CD4-positive, alpha-beta T cell treated with Interleukin-17A for 4 hours (primary cell): Measurements from ENCODE around the gene FGF8.

Experiments used
- DNase-seq: peaks from one replicate; pipeline ENCODE4 v3.0.0-alpha.2; 2020; ENCODE audit warnings: mixed read lengths

The FGF8 gene

DNA sequence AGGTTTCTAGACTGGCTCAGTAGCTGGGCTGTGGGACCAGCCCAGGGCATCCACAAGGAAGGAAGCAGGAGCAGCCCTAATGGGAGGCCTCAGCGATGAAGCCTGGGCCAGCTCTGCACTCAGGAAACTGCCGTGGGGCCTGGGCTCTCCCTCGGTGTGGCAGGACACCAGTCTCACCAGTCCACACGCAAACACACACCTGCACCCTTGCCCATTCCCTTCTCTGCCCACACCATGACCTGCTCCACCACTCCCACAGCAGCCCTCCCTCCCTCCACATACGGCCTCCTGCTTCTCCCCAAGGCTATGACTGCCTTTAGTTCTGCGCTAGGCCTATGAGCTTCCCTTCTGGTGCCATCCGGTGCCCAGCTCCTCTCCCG, 7.1 kb downstream of the FGF8 start:
- no peak for DNase-seq

DNA sequence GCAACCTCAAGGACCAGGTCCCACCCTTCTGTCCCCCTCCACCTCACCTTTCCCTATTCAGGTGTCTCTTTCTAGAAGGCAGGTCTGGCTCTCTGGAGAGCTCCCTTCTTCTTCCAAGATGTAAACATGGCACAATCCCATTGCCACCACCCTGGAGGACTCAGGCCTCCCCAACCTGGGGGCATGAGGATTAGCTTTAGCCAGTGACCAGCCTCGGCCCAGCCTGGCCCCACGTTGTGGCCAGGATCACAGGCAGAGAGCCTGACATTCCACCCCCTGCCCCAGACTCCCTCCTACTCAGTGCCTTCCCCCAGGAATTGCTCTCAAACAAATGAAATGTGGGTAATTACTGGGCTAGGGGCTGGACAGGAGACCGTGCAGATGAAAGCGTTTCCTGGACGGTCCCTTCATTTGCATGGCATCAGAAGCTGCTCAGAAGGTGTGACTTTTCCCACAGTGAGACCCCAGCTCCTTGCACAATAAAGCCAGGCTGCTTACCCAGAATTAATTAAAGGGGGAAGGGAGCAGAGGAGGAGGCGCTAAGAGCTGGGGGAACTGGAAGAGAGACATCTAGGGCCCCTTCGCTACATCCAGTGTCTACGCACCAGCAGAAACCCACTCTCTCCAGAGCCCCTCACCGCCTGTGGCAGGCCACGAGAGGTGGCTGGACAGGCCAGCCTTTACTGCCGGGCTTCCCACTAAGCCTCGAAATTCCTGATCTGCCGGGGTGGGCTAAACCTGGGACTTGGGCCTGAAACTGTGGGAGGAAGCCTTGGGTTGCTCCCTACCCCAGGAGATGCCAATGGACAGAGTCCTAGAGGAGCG, 7.7 kb downstream of the FGF8 start:
- no peak for DNase-seq

- no peak for DNase-seq
Measured at GRCh38 chr10:101767600-101767945, 8.3 kb downstream of the FGF8 start.

GRCh38 chr10:101766753-101767599, 8.9 kb downstream of the FGF8 start:
- DNase-seq: no peak

DNA sequence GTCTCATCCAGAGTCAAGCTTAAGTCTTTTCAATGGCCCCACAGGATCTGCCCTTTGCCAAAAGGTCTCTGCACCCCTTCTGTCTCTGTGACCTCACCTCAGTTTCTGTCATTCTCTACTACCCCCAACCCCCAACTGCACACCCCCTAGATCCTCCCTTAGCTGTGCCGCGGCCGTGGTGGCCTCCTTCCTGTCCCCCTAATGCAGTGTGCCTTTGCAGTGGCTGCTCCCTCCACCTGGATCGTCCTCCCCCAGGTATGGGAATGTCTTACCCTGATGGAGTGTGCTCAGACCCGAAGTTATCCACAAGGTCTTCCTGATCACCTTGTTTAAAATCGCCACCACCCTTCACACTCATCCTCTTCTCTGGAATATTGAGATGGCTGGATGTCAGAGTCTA, 9.6 kb downstream of the FGF8 start:
- DNase-seq: no peak

- DNase-seq: no peak
Measured at GRCh38 chr10:101763141-101763846, 12.6 kb downstream of the FGF8 start.

DNA sequence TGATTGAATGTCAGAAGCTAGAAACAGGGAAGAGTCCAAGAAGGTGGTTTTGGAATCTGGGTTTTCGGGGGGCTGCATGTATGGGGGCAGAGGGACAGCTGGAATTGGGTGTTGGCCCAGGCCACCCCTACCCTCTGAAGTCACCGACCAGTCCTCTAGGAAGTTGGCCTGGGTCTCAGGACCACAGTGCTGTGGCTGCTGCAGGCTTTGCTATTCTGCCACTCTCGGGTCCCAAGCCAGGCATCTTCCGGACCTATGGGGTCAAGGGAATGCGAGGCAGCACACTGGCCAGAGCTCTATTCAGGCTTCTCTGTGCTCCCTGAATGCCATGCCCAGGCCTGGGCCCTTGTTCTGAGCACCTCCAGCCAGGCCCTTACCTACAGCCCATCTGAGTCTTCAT, 13.2 kb downstream of the FGF8 start:
- DNase-seq: no peak

DNA sequence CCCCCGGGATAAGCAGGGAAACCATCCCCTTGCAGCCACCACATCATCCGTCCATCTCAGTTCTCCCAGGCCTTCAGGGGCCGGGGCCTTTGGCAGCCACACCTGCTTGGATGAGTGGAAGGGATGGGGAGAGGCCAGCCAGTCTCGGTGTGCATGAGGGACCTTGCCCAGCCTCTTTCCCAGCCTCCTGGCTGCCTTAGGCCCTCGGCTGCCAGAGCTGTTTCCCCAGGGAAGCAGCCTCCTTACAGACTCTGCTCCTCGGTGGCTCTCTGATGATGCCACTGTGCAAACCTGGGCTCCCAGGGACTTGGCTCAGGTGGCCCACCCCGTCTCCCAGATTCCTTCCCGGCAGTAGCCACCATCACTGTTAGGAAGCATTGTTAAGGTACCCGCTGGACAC, 14.7 kb downstream of the FGF8 start:
- no peak for DNase-seq

DNA sequence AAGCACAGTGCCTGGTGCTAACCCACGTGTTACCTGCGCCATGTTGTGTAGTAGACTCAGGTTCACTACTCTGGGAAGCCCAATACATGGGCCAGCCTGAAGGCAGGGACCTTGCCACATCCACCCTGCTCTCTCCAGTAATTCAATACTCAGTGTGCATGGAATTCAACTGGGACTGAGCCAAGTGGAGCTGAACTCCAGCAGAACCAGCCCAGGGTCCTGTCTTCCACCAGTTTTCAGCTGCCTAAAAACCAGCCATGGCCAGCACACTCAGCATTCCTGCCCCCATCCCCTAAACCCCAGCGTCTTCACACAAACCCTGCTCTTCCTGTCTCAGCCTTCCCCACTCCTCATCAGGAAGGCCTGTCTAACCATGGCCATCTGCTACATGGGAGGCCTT, 15.4 kb downstream of the FGF8 start:
- no peak for DNase-seq

GRCh38 chr10:101759309-101760247, 16.3 kb downstream of the FGF8 start:
- no peak for DNase-seq

GRCh38 chr10:101758858-101759257, 17.1 kb downstream of the FGF8 start:
- DNase-seq: no peak

DNA sequence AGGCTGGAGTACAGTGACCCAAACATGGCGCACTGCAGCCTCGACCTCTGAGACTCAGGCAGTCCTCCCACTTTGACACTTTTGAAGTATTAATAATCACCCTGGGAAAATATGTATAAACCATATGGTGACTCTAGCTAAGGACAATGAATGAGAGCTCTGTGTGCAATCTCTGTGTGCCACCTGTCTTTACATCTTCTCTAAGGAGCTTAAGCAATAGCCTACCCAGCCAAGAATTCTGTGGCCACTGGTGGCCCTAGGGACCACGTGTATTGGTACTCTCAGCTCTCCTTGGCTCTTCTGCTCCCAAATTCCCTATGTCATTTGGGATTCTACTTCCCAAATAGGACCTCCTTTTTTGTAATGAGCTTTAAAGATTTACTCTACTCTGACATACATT, 23.7 kb downstream of the FGF8 start:
- no peak for DNase-seq

GRCh38 chr10:101749047-101750016, 26.6 kb downstream of the FGF8 start:
- DNase-seq: no peak

GRCh38 chr10:101748496-101748895, 27.4 kb downstream of the FGF8 start:
- no peak for DNase-seq

DNA sequence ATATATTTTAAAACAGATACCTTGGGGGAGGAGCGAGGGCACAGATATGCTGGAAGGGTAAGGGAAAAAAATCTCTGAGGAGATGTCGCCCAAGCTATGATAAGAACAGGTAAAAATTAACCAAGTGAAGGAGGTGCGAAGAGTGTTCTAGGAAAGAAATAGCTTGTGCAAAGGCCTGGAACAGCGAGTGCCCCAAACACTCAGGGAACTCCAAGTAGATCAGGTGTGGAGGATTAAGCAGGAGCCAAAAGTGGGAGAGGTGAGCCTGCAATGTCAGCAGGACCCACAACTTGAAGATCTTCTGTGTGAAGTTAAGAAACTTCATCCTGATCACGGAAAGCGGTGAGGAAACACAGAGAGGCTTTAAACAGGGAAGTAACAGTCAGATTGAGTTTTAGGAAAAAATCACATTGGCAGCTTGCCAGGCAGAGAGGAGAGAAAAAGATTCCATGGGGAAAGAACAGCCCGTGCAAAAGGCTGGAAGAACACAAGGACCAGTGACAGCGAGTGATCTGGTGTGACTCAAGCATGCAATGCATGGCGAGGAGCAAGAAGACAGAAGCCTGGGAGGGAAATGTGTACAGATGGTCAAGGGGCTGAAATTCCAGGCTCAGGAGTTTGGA, 30.7 kb downstream of the FGF8 start:
- no peak for DNase-seq

GRCh38 chr10:101744267-101744666, 31.6 kb downstream of the FGF8 start:
- no peak for DNase-seq

GRCh38 chr10:101741938-101742337, 34.0 kb downstream of the FGF8 start:
- DNase-seq: no peak

GRCh38 chr10:101736666-101737065, 39.2 kb downstream of the FGF8 start:
- DNase-seq: no peak

- DNase-seq: no peak
Measured at GRCh38 chr10:101732096-101732495, 43.8 kb downstream of the FGF8 start.

DNA sequence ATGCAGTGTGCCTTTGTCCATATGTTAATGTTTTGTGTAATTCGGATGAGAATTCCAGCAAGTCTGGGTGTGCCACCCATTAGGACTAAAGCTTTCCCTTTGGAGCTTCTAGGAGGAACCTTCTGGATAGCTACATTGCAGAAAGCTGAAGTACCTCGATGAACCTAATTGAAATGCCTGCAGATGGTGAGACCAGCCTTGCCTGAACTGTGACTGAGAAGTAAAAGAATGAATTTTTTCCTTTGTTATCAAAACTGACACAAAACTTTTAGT, 49.9 kb downstream of the FGF8 start:
- DNase-seq: no peak
